H1 (cell line): Measurements from ENCODE around the gene CSNK1D. TPM values are rescaled to one million over a fixed set of nuclear protein-coding genes. Genes with fewer than 3 reads are reported as not detected.

Experiments
- ASH2L ChIP-seq: fragments of 200-600, 300-600 bp; sonication (generic); IDR thresholded peaks from one replicate; pipeline ENCODE4 v1.7.1; 2017; ENCODE audit warnings: low read length
- ATF3 ChIP-seq: IDR thresholded peaks from 2 replicates; pipeline ENCODE4 v1.6.1; 2011; ENCODE audit warnings: low read depth, mild to moderate bottlenecking, low read length; ENCODE audit not compliant: insufficient read depth
- CHD1 ChIP-seq: IDR thresholded peaks from 2 replicates; pipeline ENCODE4 v1.6.1; 2012; ENCODE audit warnings: low read depth, low read length, improper control_type of control experiment
- CHD7 ChIP-seq: fragments of 300-600 bp; sonication (generic); IDR thresholded peaks from 2 replicates; pipeline ENCODE4 v1.7.1; 2012; ENCODE audit warnings: low read length, moderate library complexity, mild to moderate bottlenecking, inconsistent platforms; ENCODE audit not compliant: insufficient replicate concordance
- HDAC2 ChIP-seq, 2 experiments: fragments of 300-600 bp in 1 of 2; sonication (generic) in 1 of 2; IDR thresholded peaks; 2 replicates each; pipeline ENCODE4 v1.6.1; 2011 to 2012; ENCODE audit warnings: low read depth in 2 of 2, low read length in 2 of 2, mild to moderate bottlenecking in 2 of 2, moderate library complexity in 2 of 2, borderline replicate concordance in 1 of 2, inconsistent platforms in 1 of 2
- MAFK ChIP-seq: IDR thresholded peaks from 2 replicates; pipeline ENCODE4 v1.6.1; 2012; ENCODE audit warnings: low read depth, mild to moderate bottlenecking, improper control_type of control experiment, low read length
- RNF2 ChIP-seq: fragments of 200-900, 300-1000 bp; sonication (generic); IDR thresholded peaks from 2 replicates; pipeline ENCODE4 v1.7.1; 2016; ENCODE audit warnings: borderline replicate concordance, low read depth, mild to moderate bottlenecking, antibody characterized with exemption, low read length; ENCODE audit not compliant: poor library complexity, severe bottlenecking; ENCODE audit errors: missing control alignments
- RXRA ChIP-seq: IDR thresholded peaks from 2 replicates; pipeline ENCODE4 v1.6.1; 2011; ENCODE audit warnings: low read depth, mild to moderate bottlenecking, low read length, moderate library complexity; ENCODE audit not compliant: insufficient read depth
- SAP30 ChIP-seq: fragments of 300-600 bp; sonication (generic); IDR thresholded peaks from 2 replicates; pipeline ENCODE4 v1.7.1; 2012; ENCODE audit warnings: low read length, moderate library complexity, mild to moderate bottlenecking, inconsistent platforms; ENCODE audit not compliant: insufficient read depth, insufficient replicate concordance
- TAF1 ChIP-seq: IDR thresholded peaks from 2 replicates; pipeline ENCODE4 v1.6.1; 2011; ENCODE audit warnings: mild to moderate bottlenecking, low read depth, low read length
- polyA plus RNA-seq, 7 experiments: library from polyadenylated mRNA; depleted of rRNA in 3 of 7; stranded (reverse) in 5 of 7; unstranded in 2 of 7; fragments of >200 nt in 5 of 7; fragments of 200-250 nt in 2 of 7; gene quantifications; 1 replicate in 5 of 7; 2 replicates in 1 of 7; 4 replicates in 1 of 7; pipeline versions ENCODE4 v1.2.1 to v1.2.3, GENCODE V29; 2011 to 2013; ENCODE audit warnings: missing spikeins in 2 of 7, mixed read lengths in 2 of 7
- total RNA-seq: library from RNA; stranded (reverse); fragmentation: NEBNext Ultra II Directional; extraction: Animal tissue kit (Norgen Biotek cat#: 25700); gene quantifications from 2 replicates; pipeline ENCODE4 v1.2.1, GENCODE V29; 2021

Gene CSNK1D
- total and polyA plus RNA-seq, 2 of the 8 experiments (the other 6 are each of a cell fraction or from before 2014, with no cell fraction given), result 73.5 to 103 TPM

GRCh38 chr17:82215972-82216300, 57.6 kb downstream of the CSNK1D start (continued):
- no peak for TF ChIP-seq CHD7
- TF ChIP-seq ATF3, result no peak
- no peak for TF ChIP-seq TAF1
- no peak for TF ChIP-seq SAP30
- TF ChIP-seq ASH2L, result no peak
- no peak for TF ChIP-seq HDAC2 (IDR thresholded peaks at IDR 0.05; ENCODE audit: borderline replicate concordance in 1 of 2, low read depth in 2 of 2, low read length in 2 of 2)
- TF ChIP-seq MAFK, result no peak
- TF ChIP-seq CHD1, result no peak
- no peak for TF ChIP-seq RNF2
- TF ChIP-seq RXRA, result no peak
